ENCODE data around the gene IKZF2. TPM values are rescaled to one million over a fixed set of nuclear protein-coding genes. Genes with fewer than 3 reads are reported as not detected.

The IKZF2 gene
- total and polyA plus RNA-seq, 2 donors (not counting 3 experiments of a cell fraction or from before 2014, with no cell fraction given), result 0.08 to 0.46 TPM

DNA sequence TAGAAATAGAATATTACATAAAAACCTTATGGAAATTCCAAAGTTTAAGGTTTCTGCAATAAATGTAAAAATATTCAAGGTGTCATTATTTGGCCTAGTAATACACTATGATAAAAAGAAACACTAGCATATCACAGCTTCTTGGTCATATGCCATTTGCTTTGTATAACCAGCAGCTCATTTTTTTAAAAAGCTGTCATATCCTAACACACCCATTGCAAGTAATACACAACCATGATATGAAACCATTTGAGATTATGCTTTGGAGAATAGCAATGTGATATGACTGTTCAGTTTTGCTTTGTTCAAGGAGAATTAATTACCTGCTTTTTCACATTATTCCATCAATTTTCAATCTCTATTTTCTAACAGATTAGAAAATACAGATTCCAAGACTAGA is 149.0 kb downstream of the IKZF2 start:
- no TSS peak for BruUV-seq (replicated peaks)
- no peaks in the 10 kb centered on the region for H3K27me3 ChIP-seq (ENCODE audit: control insufficient read depth in 2 of 2, insufficient read depth in 2 of 2, low read length in 2 of 2)
- TF ChIP-seq FOS (IDR thresholded peaks at IDR 0.05; ENCODE audit: borderline replicate concordance, insufficient read depth, low read length) (no peak), POLR2A (IDR thresholded peaks at IDR 0.05; ENCODE audit: low read depth, low read length) (no peak), MYC (IDR thresholded peaks at IDR 0.05; ENCODE audit: low read depth, low read length) (no peak), EZH2 (IDR thresholded peaks at IDR 0.05; ENCODE audit: borderline replicate concordance, low read depth, low read length, severe bottlenecking) (no peak), GATA2 (IDR thresholded peaks at IDR 0.05; ENCODE audit: insufficient read depth, insufficient read length, low read depth, low read length) (no peak), JUN (IDR thresholded peaks at IDR 0.05; ENCODE audit: borderline replicate concordance, insufficient read depth, insufficient read length, low read depth) (no peak), POLR2AphosphoS5 (IDR thresholded peaks at IDR 0.05; ENCODE audit: insufficient read depth, low read depth, low read length) (no peak)
- TF ChIP-seq, protein P1, sequence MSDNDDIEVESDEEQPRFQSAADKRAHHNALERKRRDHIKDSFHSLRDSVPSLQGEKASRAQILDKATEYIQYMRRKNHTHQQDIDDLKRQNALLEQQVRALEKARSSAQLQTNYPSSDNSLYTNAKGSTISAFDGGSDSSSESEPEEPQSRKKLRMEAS (IDR thresholded peaks at IDR 0.05; ENCODE audit: insufficient read depth, insufficient read length), result no peak
- TF ChIP-seq, protein P2, sequence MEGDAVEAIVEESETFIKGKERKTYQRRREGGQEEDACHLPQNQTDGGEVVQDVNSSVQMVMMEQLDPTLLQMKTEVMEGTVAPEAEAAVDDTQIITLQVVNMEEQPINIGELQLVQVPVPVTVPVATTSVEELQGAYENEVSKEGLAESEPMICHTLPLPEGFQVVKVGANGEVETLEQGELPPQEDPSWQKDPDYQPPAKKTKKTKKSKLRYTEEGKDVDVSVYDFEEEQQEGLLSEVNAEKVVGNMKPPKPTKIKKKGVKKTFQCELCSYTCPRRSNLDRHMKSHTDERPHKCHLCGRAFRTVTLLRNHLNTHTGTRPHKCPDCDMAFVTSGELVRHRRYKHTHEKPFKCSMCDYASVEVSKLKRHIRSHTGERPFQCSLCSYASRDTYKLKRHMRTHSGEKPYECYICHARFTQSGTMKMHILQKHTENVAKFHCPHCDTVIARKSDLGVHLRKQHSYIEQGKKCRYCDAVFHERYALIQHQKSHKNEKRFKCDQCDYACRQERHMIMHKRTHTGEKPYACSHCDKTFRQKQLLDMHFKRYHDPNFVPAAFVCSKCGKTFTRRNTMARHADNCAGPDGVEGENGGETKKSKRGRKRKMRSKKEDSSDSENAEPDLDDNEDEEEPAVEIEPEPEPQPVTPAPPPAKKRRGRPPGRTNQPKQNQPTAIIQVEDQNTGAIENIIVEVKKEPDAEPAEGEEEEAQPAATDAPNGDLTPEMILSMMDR (IDR thresholded peaks at IDR 0.05; ENCODE audit: extremely low read depth in 1 of 2, insufficient read depth in 1 of 2, low read depth in 1 of 2, low read length in 2 of 2), result no peak
- no peaks in the 10 kb centered on the region for H4K20me1 ChIP-seq (replicated peaks; ENCODE audit: control insufficient read depth, extremely low read depth, insufficient read depth, low read length)
- H3K9me1 ChIP-seq (replicated peaks; ENCODE audit: control insufficient read depth, extremely low read depth, insufficient read depth, low read length), result no peaks in the 10 kb centered on the region
- H3K9ac ChIP-seq (replicated peaks; ENCODE audit: extremely low read depth, insufficient read depth, low read length), result no peak overlapping the region
- DNase-seq (ENCODE audit: low read depth, low spot score) (no peak), FAIRE-seq (no peak)
- dilution Hi-C loops (cut with MboI; ENCODE audit: extremely low pct_ligation_motif_present, low sequenced_read_pairs), result no loop called here
- ChIA-PET POLR2A (no interaction called here), CTCF (interaction anchor here (1.5 to 1.6 kb wide), 2 partner anchors 33 to 97 kb away, joined by 3 to 4 read pairs; no protein-coding TSS in a partner anchor)
- no peaks in the 10 kb centered on the region for H3K9me3 ChIP-seq (replicated peaks; ENCODE audit: control insufficient read depth, insufficient read depth, low read length)
- no peak overlapping the region for H2AFZ ChIP-seq (ENCODE audit: low read depth, low read length)
- intact Hi-C loops (cut with micrococcal nuclease), result no loop called here
- H3K79me2 ChIP-seq (ENCODE audit: control insufficient read depth, insufficient read depth, low read length), result no peaks in the 10 kb centered on the region
- no peaks in the 10 kb centered on the region for H3K36me3 ChIP-seq (ENCODE audit: control insufficient read depth in 2 of 2, extremely low read depth in 1 of 2, insufficient read depth in 2 of 2, low read length in 2 of 2)
- no peak overlapping the region for H3K4me2 ChIP-seq (ENCODE audit: insufficient read depth, low read length)
- H3K4me3 ChIP-seq (replicated peaks in 1 of 3; ENCODE audit: insufficient read depth in 1 of 3, low read depth in 1 of 3, low read length in 3 of 3), result no peak overlapping the region
- no peak overlapping the region for H3K27ac ChIP-seq (ENCODE audit: insufficient read depth, low read depth, low read length)
- H3K4me1 ChIP-seq (ENCODE audit: control insufficient read depth, extremely low read depth, insufficient read depth, low read length), result no peaks in the 10 kb centered on the region

Data from endothelial cell of umbilical vein (primary cell).